Measurements from ENCODE around the gene TNFRSF4. TPM values are rescaled to one million over a fixed set of nuclear protein-coding genes. Genes with fewer than 3 reads are reported as not detected.
"Not testable (repeated sequence)": the region's sequence is repeated elsewhere in the genome, so short reads cannot be mapped to it uniquely, and the experiment has no call there.

TNFRSF4 gene
- total RNA-seq, 2 donors from 2014 or later, result 1.2 to 2.3 TPM

DNA sequence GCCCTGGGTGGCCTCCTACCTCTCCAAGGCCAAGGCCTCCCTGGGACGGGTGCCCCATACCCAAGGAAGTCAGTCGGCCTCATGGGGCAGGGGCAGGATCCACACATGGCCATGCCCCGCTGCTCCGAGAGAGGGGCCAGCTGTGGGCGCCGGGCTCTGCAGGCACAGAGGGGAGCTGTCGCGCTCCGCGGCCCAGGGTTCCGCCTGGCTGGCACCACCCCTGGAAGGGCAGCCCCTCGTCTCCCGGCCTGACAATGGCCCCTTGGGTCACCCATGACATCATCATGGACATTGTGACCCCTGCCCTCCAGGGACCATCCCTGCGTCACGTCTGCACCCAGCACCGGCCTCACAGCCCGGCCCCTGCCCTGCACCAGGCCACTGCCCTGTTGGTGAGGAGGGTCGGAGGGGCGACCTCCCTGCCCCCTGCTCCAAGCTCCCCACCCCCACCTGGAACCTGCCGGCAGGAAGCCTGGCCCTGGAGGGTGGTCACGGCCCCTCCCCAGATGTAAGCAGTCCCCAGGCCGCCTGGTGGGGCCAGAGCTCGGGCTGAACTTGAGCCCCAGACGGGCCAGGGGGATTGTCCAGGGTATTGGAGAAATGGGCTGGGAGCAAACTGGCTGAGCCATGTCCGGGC lies 34.5 kb downstream of the TNFRSF4 start:
- Histone ChIP-seq H3K9ac (ENCODE audit: low read depth in 2 of 2, low read length in 2 of 2) (no peak overlapping the region), H3K27ac (no peak overlapping the region), H3K27me3 (peaks cover 4% of the 10 kb centered on the region), H3K4me1 (no peaks in the 10 kb centered on the region), H3K9me3 (no peaks in the 10 kb centered on the region), H3K4me3 (no peak overlapping the region), H3K36me3 (no peaks in the 10 kb centered on the region)
- intact Hi-C loops (cut with DNase I), result loop anchor here (10.0 kb wide), 1 partner anchor 45 kb away; no protein-coding TSS in a partner anchor
- DNase-seq, result no peak
- no peak for TF ChIP-seq CTCF (IDR thresholded peaks at IDR 0.05)

DNA sequence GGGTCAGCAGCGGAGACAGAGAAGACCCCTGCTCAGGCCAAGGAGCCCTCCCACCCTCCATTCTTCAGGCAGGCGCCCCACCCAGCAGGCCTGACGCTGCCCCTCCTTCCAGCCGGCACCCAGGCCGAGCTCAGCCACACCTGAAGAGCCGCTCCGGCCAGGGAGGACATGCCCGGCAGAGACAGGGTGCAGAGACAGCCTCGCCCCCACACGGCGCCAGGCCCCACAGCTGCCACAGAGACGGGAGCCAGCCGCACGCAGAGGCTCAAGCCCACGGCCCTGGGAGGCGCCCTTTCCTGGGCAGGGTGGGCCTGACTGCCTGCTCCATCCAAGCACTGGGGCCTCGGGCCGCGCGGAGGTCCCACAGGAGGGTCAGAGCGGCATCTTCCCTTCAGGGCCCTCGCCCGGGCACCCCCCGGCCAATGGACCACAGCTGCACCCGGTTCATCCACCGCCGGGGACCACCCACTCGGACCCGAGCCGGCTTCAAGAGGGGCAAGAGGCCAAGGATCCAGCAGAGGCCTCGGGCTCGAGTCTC lies 35.1 kb downstream of the TNFRSF4 start:
- no peak overlapping the region for H3K27ac ChIP-seq
- no peaks in the 10 kb centered on the region for H3K4me1 ChIP-seq
- no peak for TF ChIP-seq CTCF (IDR thresholded peaks at IDR 0.05)
- H3K9me3 ChIP-seq, result no peaks in the 10 kb centered on the region
- peaks cover 4% of the 10 kb centered on the region for H3K27me3 ChIP-seq
- H3K4me3 ChIP-seq, result no peak overlapping the region
- intact Hi-C loops (cut with DNase I), result loop anchor here (10.0 kb wide), 1 partner anchor 46 kb away; no protein-coding TSS in a partner anchor
- H3K36me3 ChIP-seq, result no peaks in the 10 kb centered on the region
- no peak for DNase-seq
- no peak overlapping the region for H3K9ac ChIP-seq (ENCODE audit: low read depth in 2 of 2, low read length in 2 of 2)

DNA sequence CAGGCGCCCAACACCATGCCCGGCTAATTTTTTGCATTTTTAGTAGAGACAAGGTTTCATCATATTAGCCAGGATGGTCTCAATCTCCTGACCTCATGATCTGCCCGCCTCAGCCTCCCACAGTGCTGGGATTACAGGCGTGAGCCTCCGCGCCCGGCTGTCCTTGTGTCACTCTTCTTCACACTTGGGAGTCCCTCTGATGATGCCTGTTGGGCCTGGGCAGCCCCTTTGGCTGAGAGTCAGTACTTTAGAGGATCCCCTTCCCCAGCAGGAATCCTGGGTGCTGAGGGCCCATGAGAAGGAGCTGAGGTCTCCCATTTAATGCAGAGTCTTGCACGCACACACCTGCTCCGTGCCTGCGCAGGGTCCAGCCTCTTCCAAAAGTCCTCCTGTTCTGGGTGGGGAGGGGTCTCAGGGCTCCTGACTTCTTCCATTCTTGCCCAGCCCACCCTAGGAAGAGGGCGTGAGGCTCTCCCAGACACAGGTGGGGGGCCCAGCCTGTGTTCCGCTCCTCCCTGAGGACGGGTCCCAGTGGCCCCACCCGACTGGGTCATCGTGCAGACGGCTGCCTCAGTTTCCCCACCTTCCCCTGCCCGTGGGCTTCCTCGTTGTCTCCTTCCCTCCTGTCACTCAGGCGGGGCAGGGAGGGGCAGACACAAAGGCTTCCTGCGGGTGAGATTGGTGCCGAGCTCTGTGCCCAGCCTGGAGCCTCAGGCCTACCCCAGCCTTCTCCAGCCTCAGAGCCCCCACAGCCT lies 36.3 kb downstream of the TNFRSF4 start:
- no peak for TF ChIP-seq CTCF (IDR thresholded peaks at IDR 0.05)
- H3K9me3 ChIP-seq, result no peaks in the 10 kb centered on the region
- no peaks in the 10 kb centered on the region for H3K36me3 ChIP-seq
- no peak for DNase-seq
- intact Hi-C loops (cut with DNase I), result loop anchor here (10.0 kb wide), 1 partner anchor 47 kb away; no protein-coding TSS in a partner anchor
- no peaks in the 10 kb centered on the region for H3K4me1 ChIP-seq
- no peak overlapping the region for H3K27ac ChIP-seq
- no peak overlapping the region for H3K9ac ChIP-seq (ENCODE audit: low read depth in 2 of 2, low read length in 2 of 2)
- no peak overlapping the region for H3K4me3 ChIP-seq
- H3K27me3 ChIP-seq, result peaks cover 4% of the 10 kb centered on the region

DNA sequence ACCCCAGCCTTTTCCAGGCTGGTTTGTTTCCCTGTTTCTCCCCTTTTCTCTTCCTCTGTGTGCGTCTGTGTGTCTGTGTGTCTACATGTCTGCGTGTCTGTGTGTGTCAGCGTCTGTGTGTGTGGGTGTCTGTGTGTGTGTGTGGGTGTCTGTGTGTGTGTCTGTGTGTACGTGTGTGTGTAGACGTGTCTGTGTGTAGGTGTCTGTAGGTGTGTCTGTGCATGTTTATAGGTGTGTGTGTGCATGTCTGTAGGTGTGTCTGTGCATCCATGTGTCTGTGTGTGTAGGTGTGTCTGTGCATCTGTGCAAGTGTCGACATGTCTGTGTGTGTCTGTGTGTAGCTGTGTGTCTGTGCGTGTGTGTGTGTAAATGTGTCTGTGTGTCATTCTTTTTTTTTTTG lies 37.0 kb downstream of the TNFRSF4 start:
- H3K36me3 ChIP-seq, result no peaks in the 10 kb centered on the region
- peaks cover 10% of the 10 kb centered on the region for H3K27me3 ChIP-seq
- no peak overlapping the region for H3K9ac ChIP-seq (ENCODE audit: low read depth in 2 of 2, low read length in 2 of 2)
- H3K4me1 ChIP-seq, result no peaks in the 10 kb centered on the region
- intact Hi-C loops (cut with DNase I), result loop anchor here (10.0 kb wide), 1 partner anchor 48 kb away; no protein-coding TSS in a partner anchor
- TF ChIP-seq CTCF (IDR thresholded peaks at IDR 0.05), result no peak
- DNase-seq, result no peak
- no peak overlapping the region for H3K27ac ChIP-seq
- no peaks in the 10 kb centered on the region for H3K9me3 ChIP-seq
- no peak overlapping the region for H3K4me3 ChIP-seq

- H3K9me3 ChIP-seq; DNase-seq; H3K9ac ChIP-seq (ENCODE audit: low read depth in 2 of 2, low read length in 2 of 2); H3K27ac ChIP-seq; H3K36me3 ChIP-seq; H3K4me1 ChIP-seq; H3K4me3 ChIP-seq: not testable (repeated sequence)
- intact Hi-C loops (cut with DNase I), result loop anchor here (10.0 kb wide), 1 partner anchor 49 kb away; no protein-coding TSS in a partner anchor
- H3K27me3 ChIP-seq, result peaks cover 11% of the 10 kb centered on the region
Measured at GRCh38 chr1:1176063-1176761, 37.7 kb downstream of the TNFRSF4 start.

Data from colonic mucosa (tissue), 4 donors.